ENCODE measurements around the gene MTHFD1L.
"Not testable (repeated sequence)": the region's sequence is repeated elsewhere in the genome, so short reads cannot be mapped to it uniquely, and the experiment has no call there.

The MTHFD1L gene

DNA sequence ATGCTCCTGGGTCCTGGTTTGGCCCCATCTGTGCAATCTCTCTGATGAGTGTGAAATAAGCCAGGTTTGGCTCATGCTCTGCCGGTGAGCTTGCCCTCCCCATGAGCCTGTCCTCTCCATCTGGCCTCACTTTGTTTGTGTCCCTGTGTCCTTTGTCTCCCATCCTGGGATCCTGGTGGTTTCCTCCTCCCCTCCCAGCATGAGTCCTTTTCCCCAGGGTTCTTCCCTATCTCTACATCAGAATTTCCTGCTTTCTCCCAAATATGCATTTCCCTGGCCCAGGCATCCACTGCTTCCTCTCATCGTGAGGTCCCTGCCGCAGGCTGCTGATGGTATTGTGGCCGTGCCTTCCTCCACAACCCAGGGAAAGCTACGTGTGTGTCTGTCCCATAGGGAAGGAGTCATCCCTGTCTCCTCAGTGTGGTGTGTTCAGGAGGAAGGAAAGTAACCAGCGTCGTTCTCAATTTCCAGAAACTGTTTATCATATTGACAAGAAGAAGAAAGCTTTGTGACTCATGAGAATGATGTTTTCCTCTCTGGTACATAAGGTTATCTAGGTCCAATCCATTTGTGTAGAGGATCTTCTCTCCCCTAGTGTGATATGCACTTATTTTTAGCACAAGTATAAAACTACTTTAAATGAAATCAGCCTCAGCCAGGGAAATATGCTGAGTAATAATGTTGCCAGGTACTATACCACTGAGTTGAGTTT is 180.2 kb downstream of the MTHFD1L start:
- H3K9me3 ChIP-seq (ENCODE audit: insufficient read depth, low read depth, low read length); H3K4me3 ChIP-seq (ENCODE audit: low read length); H3K27me3 ChIP-seq (ENCODE audit: insufficient read depth, low read length); H3K4me1 ChIP-seq (ENCODE audit: insufficient read depth, low read length): not testable (repeated sequence)
- peak overlapping the region; percentile 47 for H3K27ac ChIP-seq (ENCODE audit: low read depth, low read length)
- H3K36me3 ChIP-seq (ENCODE audit: insufficient read depth, low read length) = peaks cover 23% of the 10 kb centered on the region
- 12% methylated on average over 7 of the region's 7 CpGs for WGBS
- 0 out of 2 replicates have a peak overlapping the region, but pooled peaks have one; percentile 25 for H3K9ac ChIP-seq (ENCODE audit: low read depth, low read length)

DNA sequence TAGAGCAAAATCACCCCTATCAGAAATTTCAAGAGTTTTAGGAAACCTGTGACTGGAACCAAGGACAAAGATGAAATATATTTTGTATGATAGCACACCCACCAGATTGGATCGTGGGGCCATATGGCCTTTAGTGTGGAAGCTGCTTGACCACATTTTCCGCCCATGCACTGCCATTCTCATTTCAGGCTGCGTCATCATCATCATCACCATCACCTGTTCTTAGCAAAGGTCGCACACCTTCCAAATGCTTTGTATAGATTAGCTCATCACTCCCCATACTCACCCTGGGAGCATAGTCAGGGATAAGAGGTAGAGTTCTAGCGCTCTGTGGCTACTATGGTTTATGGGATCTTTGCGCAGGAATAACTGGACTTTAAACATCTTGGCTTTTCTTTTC is 185.7 kb downstream of the MTHFD1L start:
- no peak overlapping the region for H3K9ac ChIP-seq (ENCODE audit: low read depth, low read length)
- no peaks in the 10 kb centered on the region for H3K27me3 ChIP-seq (ENCODE audit: insufficient read depth, low read length)
- H3K4me3 ChIP-seq (ENCODE audit: low read length) = no peak overlapping the region
- WGBS = 97% methylated on average over 6 of the region's 6 CpGs
- H3K36me3 ChIP-seq (ENCODE audit: insufficient read depth, low read length) = peaks cover 38% of the 10 kb centered on the region
- H3K27ac ChIP-seq (ENCODE audit: low read depth, low read length) = no peak overlapping the region
- H3K9me3 ChIP-seq (ENCODE audit: insufficient read depth, low read depth, low read length) = no peaks in the 10 kb centered on the region
- H3K4me1 ChIP-seq (ENCODE audit: insufficient read depth, low read length) = peaks cover under 1% of the 10 kb centered on the region; the same call in 1 of the 2 replicates

DNA sequence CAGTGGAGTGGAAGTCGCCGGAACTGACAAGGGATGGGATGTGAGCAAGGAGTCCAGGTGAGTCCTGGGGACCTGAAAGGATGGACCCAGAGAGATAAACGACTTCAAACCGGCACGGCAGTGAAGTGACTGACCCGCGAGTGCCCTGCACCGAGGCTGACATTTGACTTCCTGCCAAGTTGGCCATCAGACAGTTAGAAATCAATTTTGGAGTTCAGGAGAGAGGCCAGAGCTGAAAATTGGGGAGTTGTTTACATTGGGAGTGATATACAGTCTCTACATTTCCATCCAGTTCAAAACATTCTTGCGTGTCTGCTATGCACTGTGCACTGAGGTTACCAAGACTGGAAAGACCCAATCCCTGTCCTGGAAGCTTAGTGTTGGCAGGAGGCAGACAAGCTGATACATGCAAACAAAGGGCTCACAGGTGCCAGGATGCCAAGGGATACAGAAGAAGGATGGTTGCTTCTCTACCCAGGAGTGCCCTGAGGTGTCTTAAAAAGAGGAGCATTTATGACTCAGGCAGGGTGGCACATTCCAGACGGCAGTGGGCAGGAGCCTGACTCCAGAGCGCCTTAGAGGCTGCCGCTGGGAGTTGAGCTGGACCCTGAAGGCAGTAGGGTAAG is 186.6 kb downstream of the MTHFD1L start:
- no peaks in the 10 kb centered on the region for H3K27me3 ChIP-seq (ENCODE audit: insufficient read depth, low read length)
- no peak overlapping the region for H3K27ac ChIP-seq (ENCODE audit: low read depth, low read length)
- H3K4me3 ChIP-seq (ENCODE audit: low read length) = no peak overlapping the region
- peaks cover 36% of the 10 kb centered on the region for H3K36me3 ChIP-seq (ENCODE audit: insufficient read depth, low read length)
- H3K9ac ChIP-seq (ENCODE audit: low read depth, low read length) = no peak overlapping the region
- H3K4me1 ChIP-seq (ENCODE audit: insufficient read depth, low read length) = no peaks in the 10 kb centered on the region
- WGBS = 97% methylated on average over 12 of the region's 12 CpGs
- H3K9me3 ChIP-seq (ENCODE audit: insufficient read depth, low read depth, low read length) = no peaks in the 10 kb centered on the region

DNA sequence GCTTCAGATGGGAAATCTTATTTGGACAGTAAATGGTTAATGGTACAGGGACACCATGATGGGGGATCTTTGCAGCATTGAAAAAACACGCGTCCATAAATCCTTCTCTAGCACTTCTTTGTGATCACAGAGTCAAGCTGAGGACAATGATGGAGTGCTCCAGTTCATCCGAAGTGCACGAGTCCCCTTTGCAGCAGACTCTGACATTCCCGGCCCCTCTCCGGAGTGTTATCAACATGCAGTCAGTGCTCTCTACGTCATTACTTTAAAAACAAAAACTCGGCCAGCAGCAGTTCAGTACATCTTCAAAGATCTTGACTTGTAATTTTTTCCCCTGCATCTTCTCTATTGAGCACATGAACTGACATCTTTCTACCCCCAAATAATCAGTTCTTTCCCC is 188.8 kb downstream of the MTHFD1L start:
- Histone ChIP-seq H3K36me3 (ENCODE audit: insufficient read depth, low read length) (peaks cover 19% of the 10 kb centered on the region), H3K4me3 (ENCODE audit: low read length) (no peak overlapping the region), H3K9ac (ENCODE audit: low read depth, low read length) (no peak overlapping the region), H3K4me1 (ENCODE audit: insufficient read depth, low read length) (no peaks in the 10 kb centered on the region), H3K27me3 (ENCODE audit: insufficient read depth, low read length) (no peaks in the 10 kb centered on the region), H3K27ac (ENCODE audit: low read depth, low read length) (no peak overlapping the region), H3K9me3 (ENCODE audit: insufficient read depth, low read depth, low read length) (no peaks in the 10 kb centered on the region)
- WGBS = 87% methylated on average over 8 of the region's 8 CpGs

DNA sequence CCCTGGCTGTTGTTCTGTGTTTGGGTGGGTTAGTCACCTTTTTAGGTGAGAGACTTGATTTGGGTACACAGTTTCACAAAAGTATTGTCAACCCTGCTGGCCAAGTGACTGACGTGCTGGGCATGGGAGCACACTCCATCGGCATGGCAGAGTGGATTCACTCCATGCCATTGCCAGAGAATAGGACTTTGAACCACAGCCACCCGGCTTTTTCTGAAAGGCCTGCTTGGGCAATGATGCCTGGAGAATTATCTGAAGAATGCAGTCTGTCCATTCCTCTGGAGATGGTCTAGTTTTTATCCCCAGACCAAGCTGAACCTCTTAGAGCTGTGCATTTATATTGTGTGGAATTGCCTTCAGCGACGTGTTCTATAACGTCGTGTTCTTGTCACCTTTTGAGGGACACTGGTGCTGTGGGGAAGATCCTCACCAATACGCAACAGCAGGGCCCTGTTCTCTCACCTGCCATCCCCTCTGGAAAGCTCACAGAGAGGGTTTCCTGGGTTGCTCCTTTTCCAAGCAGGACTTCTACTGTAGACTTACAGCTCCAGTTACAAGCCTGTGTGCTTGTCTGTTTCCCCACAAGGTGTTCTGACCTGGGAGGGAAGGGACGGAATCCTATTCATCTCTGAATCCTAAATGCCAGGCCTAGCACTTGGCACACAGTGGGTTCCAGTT is 190.9 kb downstream of the MTHFD1L start:
- Histone ChIP-seq H3K4me1 (ENCODE audit: insufficient read depth, low read length) (no peaks in the 10 kb centered on the region), H3K27me3 (ENCODE audit: insufficient read depth, low read length) (no peaks in the 10 kb centered on the region), H3K36me3 (ENCODE audit: insufficient read depth, low read length) (peaks cover 16% of the 10 kb centered on the region), H3K4me3 (ENCODE audit: low read length) (no peak overlapping the region), H3K27ac (ENCODE audit: low read depth, low read length) (no peak overlapping the region), H3K9ac (ENCODE audit: low read depth, low read length) (no peak overlapping the region), H3K9me3 (ENCODE audit: insufficient read depth, low read depth, low read length) (no peaks in the 10 kb centered on the region)
- WGBS = 95% methylated on average over 9 of the region's 9 CpGs

DNA sequence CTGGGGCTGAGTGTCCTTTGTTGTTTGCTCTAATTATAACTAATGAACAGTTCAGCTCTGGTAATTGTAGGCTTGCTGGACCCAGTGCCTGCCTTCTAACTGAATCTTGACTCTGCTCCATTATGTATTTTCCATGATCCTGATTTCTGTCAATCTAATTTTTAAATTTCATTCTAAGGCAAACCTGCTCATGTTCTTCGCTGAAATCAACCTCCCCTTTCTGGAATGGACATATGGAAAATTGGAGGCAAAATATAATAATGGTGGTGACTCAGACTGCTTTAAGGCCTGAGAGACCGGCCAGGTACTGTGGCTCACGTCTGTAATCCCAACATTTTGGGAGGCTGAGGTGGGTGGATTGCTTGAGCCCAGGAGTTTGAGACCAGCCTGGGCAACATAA is 191.6 kb downstream of the MTHFD1L start:
- Histone ChIP-seq H3K27ac (ENCODE audit: low read depth, low read length) (no peak overlapping the region), H3K9me3 (ENCODE audit: insufficient read depth, low read depth, low read length) (no peaks in the 10 kb centered on the region), H3K4me1 (ENCODE audit: insufficient read depth, low read length) (no peaks in the 10 kb centered on the region), H3K36me3 (ENCODE audit: insufficient read depth, low read length) (peaks cover 9% of the 10 kb centered on the region), H3K27me3 (ENCODE audit: insufficient read depth, low read length) (no peaks in the 10 kb centered on the region), H3K4me3 (ENCODE audit: low read length) (no peak overlapping the region), H3K9ac (ENCODE audit: low read depth, low read length) (no peak overlapping the region)
- 90% methylated on average over 3 of the region's 3 CpGs for WGBS

DNA sequence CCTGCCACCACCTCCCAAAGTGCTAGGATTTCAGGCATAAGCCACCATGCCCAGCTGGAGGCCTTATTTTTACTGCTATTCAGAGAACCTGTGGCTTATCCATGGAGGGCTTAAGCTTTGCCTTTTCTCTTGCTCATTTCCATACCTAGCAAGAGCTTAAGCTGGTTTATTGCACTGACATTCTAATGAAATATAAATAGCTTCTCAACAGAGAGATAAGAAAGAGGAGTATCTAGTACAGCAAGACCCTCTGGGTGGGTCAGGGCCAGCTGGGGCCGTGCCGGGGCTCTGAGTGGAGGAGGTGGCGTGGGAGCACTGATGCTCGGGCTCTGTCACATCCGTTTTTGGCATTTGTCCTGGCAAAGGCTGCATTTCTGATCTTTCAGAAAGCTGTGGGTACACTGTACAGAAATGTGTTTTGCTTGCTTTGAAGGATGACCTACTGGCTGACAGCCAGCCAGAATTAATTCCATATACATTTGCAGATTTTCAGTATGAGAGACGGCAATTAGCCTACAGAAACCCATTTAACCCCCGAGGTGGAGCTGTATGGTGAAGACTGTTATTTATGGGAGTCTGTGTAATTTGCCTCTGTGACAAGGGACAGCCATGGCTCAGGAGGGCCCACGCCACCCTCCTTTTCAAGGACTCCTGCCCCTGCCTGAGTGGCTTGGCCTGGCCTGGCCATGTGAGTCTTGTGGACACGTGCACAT is 192.7 kb downstream of the MTHFD1L start:
- Histone ChIP-seq H3K27me3 (ENCODE audit: insufficient read depth, low read length) (no peaks in the 10 kb centered on the region), H3K4me1 (ENCODE audit: insufficient read depth, low read length) (no peaks in the 10 kb centered on the region), H3K4me3 (ENCODE audit: low read length) (no peak overlapping the region), H3K27ac (ENCODE audit: low read depth, low read length) (no peak overlapping the region), H3K36me3 (ENCODE audit: insufficient read depth, low read length) (peaks cover 7% of the 10 kb centered on the region; the same call in 1 of the 2 replicates), H3K9me3 (ENCODE audit: insufficient read depth, low read depth, low read length) (no peaks in the 10 kb centered on the region), H3K9ac (ENCODE audit: low read depth, low read length) (no peak overlapping the region)
- 94% methylated on average over 9 of the region's 9 CpGs for WGBS

DNA sequence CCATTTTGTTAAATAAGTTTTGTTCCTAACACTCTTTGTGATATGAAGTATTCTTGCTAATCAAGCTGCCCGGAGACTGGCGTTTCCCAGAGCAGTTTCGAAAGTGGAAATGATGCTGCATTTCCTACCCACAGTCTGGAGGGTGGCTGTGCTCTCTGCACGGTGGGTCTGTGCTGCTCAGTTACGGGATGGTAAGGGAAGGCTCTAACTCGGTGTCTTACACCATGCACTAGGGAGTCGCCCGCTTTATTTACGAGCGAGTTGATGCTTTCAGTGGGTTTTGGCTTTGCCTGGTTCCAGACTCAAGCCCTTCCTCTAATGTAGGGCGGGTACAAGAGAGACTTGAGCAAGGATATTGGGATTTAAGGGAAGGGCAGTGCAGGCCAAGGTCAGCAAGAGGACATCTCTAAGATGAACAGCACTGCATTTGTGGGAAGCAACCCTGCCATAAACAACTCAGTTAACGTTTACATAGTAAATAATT is 194.2 kb downstream of the MTHFD1L start:
- Histone ChIP-seq H3K4me3 (ENCODE audit: low read length) (no peak overlapping the region), H3K9ac (ENCODE audit: low read depth, low read length) (no peak overlapping the region), H3K27me3 (ENCODE audit: insufficient read depth, low read length) (no peaks in the 10 kb centered on the region), H3K4me1 (ENCODE audit: insufficient read depth, low read length) (no peaks in the 10 kb centered on the region), H3K36me3 (ENCODE audit: insufficient read depth, low read length) (no peaks in the 10 kb centered on the region), H3K27ac (ENCODE audit: low read depth, low read length) (no peak overlapping the region), H3K9me3 (ENCODE audit: insufficient read depth, low read depth, low read length) (no peaks in the 10 kb centered on the region)
- 95% methylated on average over 12 of the region's 12 CpGs for WGBS

DNA sequence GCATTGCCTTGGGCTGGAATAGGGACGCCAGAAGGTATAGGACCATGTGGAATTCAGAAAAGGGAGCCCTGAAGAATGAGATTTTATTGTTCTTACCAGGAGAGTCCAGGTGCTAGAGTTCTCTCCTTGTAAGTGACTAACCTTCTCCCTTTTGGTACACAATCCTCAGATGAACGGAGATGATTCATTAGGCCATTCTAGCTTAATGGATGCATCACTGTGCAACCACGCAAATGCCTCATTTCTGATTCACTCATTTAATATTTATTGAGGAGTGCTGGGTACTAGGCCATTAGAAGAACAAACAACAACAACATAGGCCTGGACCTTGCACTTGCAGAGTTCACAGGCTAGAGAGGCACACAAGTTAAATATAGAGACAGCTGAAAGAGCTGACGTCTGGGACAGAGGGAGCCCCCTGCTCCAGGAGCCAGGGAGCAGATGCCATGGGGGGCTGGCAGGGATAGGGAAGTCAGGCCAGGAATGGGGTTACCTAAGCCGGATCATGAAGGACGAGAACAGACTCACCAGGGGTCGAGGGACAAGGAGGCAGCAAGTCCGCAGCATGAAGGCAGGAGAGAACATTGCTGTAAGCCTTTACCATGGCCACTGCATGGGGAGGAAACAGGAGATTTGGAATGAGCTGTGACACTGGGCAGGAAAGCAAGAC is 194.7 kb downstream of the MTHFD1L start:
- no peak overlapping the region for H3K27ac ChIP-seq (ENCODE audit: low read depth, low read length)
- H3K36me3 ChIP-seq (ENCODE audit: insufficient read depth, low read length) = peaks cover 2% of the 10 kb centered on the region; the same call in 1 of the 2 replicates
- no peak overlapping the region for H3K4me3 ChIP-seq (ENCODE audit: low read length)
- H3K4me1 ChIP-seq (ENCODE audit: insufficient read depth, low read length) = no peaks in the 10 kb centered on the region
- no peaks in the 10 kb centered on the region for H3K9me3 ChIP-seq (ENCODE audit: insufficient read depth, low read depth, low read length)
- H3K27me3 ChIP-seq (ENCODE audit: insufficient read depth, low read length) = no peaks in the 10 kb centered on the region
- 91% methylated on average over 8 of the region's 8 CpGs for WGBS
- H3K9ac ChIP-seq (ENCODE audit: low read depth, low read length) = no peak overlapping the region

DNA sequence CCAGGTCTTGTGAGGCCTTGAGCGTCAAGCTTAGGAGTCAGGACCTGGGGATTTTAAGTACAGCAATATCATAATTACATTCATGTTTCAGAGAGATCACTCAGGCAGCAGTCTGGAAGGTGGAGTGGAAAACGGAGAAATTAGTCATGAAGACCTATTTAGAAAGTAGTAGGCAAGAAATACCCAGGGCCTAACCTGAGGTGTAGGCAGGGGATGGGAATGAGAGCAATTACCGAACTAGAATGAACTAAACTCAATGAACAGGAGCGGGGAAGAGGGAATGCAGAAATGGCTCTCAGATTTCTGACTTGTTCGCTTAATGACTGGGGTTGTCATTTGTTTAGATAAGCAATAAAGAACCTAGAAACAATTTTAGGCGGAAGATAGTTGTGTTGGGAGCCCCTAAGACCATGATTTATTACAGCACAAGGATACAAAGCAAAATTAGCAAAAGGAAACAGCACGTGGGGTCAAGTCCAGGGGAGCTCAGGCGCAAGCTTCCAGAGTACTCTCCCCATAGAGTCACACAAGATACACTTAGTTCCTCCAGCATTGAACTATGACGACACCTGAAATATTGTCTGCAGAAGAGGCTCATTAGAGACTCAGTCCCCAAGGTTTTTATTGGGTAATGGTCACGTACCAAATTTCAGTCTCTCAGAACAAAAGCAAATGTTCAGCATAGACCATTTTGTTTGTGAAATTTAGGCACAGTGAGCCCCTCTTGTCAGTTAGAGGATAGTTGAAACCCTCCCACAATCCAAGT is 195.4 kb downstream of the MTHFD1L start:
- Histone ChIP-seq H3K4me3 (ENCODE audit: low read length) (no peak overlapping the region), H3K36me3 (ENCODE audit: insufficient read depth, low read length) (peaks cover 2% of the 10 kb centered on the region; the same call in 1 of the 2 replicates), H3K9ac (ENCODE audit: low read depth, low read length) (no peak overlapping the region), H3K27me3 (ENCODE audit: insufficient read depth, low read length) (no peaks in the 10 kb centered on the region), H3K9me3 (ENCODE audit: insufficient read depth, low read depth, low read length) (no peaks in the 10 kb centered on the region), H3K27ac (ENCODE audit: low read depth, low read length) (no peak overlapping the region), H3K4me1 (ENCODE audit: insufficient read depth, low read length) (no peaks in the 10 kb centered on the region)
- WGBS = 94% methylated on average over 10 of the region's 10 CpGs

Measured in HUES64 (cell line).